Measurements from ENCODE around the gene SIPA1L3.

Gene SIPA1L3

DNA sequence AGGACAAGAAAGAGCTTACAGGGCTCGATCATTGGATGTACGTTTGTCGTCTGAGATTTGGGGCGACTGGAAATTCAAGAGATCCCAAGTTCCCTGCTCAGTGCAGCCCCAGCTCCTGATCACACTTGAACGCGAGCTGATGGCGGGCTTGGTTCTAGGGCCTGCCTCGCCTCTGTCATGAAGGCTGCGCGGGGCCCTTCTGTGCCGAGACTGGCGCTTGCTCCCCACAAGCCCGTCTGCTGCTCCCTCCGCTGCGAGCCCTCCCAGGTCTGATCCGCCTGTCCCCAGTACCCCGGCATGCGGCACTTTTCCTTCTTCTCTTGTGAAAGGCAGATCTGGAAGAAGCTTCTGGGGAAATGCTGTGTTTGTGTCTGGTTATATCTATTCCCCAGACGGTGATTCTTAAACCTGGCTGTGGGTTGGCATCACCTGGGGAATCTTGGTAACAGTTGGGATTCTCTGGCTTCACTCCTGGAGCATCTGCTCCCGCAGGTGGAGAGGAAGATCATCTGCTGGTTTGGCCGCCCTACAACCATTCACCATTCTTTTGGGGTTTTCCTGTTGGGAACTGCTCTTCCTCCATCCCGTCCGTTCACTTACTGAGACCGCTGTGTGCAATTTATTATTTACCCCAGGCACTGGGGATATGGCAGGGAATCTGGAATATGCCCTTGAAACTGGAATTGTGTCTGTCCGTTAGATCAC is 43.6 kb downstream of the SIPA1L3 start:
- DNase-seq: no peak

DNA sequence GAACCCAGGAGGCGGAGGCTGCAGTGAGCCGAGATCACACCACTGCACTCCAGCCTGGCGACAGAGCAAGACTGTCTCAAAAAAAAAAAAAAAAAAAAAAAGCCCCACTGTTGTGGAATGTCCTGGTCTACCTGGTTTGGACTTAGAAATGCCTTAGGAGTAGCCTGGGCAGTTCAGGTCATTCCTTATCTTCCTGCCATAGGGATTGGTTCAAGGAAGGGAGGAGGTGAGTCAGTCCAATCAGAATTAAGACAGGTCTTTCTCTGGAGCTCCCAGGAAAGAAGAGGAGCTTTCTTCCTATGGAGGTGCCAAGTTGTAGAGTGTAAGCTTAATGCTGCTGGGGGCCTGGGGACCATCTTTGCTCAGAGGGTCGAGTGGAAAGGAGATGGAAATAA is 44.8 kb downstream of the SIPA1L3 start:
- no peak for DNase-seq

- DNase-seq: no peak
Observed at GRCh38 chr19:37953171-37953917, 46.3 kb downstream of the SIPA1L3 start.

- no peak for DNase-seq
Observed at GRCh38 chr19:37953918-37954303, 46.9 kb downstream of the SIPA1L3 start.

DNA sequence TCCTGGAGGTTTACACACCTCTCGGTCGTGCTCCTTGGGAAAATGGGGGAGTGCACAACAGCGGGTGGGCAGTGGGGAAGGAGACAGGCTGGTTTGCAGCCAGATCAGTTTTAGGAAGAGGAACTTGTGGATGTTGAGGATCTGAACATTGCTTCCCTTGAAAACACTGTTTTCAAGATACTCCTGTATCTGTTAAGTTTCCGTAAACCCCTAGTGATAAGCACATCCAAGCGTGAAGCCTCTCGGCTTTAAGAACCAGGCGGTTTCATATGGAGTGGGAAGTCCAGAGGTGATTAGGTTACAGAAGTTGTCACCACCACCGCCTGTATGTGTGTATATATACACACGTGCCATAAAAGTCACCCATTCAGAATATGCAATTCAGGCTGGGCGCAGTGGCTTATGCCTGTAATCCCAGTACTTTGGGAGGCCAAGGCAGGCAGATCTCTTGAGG is 47.4 kb downstream of the SIPA1L3 start:
- DNase-seq: no peak

DNA sequence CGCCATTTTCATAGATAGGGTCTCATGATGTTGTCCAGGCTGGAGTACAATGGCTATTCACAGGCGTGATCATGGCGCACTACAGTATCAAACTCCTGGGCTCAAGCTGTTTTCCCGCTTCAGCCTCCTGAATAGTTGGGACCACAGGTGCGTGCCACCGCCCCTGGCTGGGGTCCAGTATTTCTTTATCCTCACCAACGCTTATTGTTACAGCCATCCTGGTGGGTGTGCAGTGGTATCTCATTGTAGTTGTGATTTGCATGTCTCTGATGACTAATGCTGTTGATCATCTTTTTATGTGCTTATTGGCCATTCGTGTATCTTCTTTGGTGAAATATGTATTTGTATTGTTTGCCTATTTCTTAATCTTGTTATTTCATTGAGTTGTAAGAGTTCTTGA is 49.0 kb downstream of the SIPA1L3 start:
- DNase-seq: peak; percentile 89

- no peak for DNase-seq
Observed at GRCh38 chr19:37957176-37957575, 50.2 kb downstream of the SIPA1L3 start.

DNA sequence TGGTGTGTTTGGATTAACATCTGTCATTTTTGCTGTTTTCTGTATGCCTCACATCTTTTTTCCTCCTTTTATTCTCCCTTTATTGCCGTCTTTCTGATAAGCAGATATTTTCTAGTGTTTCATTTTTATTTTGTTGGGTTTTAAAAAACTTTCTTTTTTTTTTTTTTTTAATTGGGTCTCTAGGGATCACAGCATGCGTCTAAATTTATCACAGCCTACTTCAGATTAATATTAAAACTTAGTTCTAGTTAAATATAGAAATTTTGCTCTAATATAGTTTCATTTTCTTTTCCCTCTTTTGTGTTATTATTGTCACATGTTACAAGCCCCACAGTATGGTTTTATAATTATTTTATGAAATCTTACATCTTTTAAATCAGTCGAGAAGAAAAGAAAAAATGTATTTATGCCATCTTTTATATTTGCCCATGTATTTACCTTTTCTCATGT is 52.7 kb downstream of the SIPA1L3 start:
- no peak for DNase-seq

DNA sequence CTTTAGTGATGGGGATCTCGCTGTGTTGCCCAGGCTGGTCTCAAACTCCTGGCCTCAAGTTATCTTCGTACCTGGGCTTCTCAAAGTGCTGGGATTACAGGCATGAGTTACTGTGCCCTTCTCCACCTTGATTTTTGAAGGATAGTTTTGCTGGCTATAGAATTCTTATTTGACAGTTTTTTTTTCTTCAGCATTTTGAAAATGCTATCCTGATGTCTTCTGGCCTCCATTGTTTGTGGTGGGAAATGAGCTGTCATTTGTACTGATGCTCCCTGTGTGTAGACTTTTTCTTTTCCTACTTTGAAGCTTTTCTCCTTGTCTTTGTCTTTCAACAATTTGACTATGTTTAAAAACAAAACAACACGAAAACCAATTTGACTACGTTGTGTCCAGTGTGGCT is 54.2 kb downstream of the SIPA1L3 start:
- no peak for DNase-seq

DNA sequence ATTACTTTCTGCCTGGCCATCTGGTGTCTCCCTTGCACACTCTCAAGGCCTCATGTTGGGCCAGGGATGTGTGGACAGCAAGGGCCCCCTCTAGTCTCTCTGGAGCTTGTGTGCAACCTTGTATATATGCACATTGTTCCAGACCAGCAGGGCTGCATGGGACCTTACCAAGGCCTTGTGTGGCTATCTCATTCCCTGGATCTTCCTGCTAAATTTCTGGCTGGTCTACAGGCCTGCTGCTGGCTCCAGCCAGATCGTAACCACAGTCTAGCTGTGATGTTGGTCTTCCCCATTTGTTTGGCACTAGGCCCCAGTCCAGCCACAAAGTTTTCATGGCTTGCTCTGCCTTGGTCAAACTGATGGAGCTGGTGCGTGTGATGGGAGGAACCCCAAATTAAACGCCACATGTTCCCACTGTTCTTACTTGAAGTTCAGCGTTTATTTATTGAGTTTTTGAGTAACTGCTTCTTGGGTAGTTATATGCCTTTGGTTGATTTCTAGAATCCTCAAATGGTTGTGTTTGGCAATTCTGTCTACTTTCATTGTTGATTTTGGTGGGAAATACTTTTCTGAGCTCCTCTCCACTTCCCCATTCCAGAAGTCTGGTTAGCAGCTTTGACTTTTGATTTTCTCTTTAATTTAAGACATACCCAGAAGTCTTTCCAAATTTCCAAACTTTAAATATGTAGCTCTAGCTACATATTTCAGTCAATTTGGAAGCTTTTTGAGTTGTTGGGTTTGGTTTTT is 56.4 kb downstream of the SIPA1L3 start:
- no peak for DNase-seq

DNA sequence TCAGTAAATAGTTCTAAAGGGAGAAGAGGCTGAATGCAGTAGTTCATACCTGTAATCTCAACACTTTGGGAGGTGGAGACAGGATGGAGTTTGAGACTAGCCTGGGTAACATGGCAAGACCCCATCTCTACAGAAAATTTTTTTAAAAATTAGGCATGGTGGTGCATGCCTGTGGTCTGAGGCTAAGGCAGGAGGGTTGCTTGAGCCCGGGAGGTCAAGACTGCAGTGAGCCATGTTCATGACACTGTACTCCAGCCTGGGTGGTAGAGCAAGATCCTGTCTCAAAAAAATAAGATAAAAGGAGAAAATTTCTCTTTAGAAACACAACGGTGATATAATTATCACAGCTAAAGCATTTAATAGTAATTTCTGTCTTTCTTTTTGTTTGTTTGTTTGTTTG is 57.1 kb downstream of the SIPA1L3 start:
- DNase-seq: no peak

- DNase-seq: no peak
Observed at GRCh38 chr19:37966211-37966661, 59.2 kb downstream of the SIPA1L3 start.

DNA sequence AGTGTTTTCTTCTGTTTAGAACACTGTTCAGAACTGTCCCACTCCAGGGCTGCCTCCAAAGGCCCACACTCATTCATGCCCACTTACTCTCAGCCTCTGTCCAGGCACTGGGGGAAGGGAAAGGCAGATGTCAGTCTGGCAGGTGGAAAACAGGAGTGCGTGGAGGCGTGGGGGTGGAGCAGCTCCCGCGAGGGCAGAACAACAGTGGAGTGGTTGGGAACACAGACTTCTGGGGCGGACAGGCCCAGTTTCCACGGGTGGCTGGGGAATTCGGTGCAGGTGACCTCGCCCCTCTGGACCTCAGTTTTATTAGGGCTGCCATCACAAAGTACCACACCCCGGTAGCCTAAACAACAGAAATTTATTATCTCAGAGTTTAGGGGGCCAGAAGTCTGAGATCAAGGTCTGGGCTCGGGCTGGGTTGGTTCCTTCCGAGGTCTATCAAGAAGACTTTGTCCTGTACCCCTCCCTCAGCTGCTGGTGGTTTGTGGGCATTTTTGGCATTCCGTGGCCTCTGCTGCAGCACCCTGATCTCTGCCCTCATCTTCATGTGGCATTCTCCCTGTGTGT is 59.7 kb downstream of the SIPA1L3 start:
- DNase-seq: no peak

DNA sequence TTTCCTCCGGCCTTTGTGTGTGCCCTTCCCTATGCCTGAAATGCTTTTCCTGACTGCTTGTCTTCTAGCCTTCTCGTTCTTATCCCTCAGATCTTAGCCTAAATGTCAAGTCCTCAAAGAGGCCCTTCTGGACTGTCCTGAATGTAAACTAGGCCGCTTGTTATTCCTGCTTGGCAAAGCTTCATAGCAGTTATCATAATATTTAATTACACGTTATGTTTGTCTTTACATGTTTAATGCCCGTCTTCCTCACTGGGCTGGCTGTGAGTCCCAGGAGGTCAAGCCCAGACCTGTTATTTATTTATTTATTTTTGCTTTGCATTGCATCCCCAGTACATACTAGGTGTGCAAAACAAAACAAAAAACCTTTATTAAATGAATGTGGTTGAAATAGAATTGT is 62.7 kb downstream of the SIPA1L3 start:
- peak; percentile 44 for DNase-seq

- DNase-seq: no peak
Observed at GRCh38 chr19:37970699-37971098, 63.7 kb downstream of the SIPA1L3 start.

- no peak for DNase-seq
Observed at GRCh38 chr19:37972803-37973202, 65.8 kb downstream of the SIPA1L3 start.

DNA sequence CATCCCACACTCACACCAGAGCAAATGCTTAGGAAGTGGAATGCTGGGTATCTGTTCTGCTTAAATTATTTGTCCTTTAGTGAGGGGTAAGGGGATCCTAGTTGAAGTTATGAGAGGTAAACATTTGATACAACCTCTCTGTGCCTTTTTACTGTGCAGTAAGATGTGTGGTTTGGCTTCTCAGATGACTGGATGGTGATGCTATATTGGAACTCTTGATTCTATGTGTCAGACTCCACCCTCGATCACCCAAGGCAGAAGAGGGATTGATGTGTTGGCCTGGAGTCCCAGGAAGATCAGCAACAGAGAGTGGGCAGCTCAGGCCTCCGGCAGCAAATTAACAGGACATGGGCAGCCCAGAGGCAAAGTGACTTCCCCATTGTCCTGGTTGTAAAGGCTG is 66.7 kb downstream of the SIPA1L3 start:
- no peak for DNase-seq

GRCh38 chr19:37975071-37975470 is 68.1 kb downstream of the SIPA1L3 start:
- no peak for DNase-seq

DNA sequence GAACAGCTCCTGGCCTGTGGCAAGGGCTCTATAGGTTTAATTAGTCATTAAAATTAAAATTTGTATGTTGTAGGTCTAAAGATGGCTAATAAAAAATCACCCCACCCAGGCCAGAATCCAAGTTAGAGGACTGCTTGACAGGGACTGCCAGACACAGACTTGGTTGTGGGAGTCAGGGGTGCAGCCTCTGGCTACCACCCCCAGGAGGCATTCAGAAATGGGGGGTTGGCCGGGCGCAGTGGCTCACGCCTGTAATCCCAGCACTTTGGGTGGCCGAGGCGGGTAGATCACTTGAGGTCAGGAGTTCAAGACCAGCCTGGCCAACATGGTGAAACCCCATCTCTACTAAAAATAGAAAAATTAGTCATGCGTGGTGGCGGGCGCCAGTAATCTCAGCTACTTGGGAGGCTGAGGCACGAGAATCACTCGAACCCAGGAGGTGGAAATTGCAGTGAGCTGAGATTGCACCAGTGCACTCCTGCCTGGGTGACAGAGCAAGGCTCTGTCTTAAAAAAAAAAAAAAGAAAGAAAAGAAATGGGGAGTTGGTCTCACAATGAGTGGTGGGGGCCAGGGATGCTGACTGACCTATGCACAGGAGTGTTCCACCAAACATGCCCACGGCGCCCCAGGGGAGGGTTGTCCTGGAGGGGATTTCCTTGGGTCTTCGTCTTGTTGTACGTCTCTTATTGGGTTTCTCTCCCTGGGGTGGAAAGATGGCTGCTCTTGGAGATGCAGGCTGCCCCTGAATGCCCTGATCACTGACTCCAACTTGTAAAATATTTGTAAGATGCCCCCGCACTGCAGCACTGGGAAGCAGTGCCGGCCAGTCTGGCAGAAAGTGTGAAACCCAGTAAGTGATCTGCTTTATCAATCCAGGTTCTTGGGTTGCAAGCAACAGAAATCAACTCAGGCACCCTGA is 68.8 kb downstream of the SIPA1L3 start:
- DNase-seq: no peak

- DNase-seq: no peak
Observed at GRCh38 chr19:37977391-37977790, 70.4 kb downstream of the SIPA1L3 start.

DNA sequence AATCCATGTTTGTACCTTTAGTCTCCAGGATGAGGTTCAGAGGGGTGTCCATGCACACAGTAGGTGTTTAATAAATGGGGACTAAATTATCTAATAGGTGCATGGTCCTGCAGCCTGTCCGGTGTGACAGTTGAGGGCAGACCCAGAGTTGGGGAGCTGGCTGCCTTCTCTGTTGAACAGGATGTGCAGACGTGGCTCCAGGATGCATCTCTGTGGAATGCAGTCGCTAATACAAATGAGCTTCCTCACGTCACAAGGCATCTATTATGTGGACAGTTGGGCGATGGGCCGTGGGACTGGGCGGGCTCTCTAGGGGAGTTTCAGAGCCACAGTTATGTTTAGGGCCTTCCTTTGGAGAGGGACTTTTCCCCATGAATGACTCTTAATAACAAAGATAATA is 71.0 kb downstream of the SIPA1L3 start:
- no peak for DNase-seq

- peak; percentile 53 for DNase-seq
Observed at GRCh38 chr19:37979547-37980082, 72.6 kb downstream of the SIPA1L3 start.

Data from NCI-H1105 (cell line).